GM19025 (cell line): Measurements from ENCODE around the gene XRCC3.

Experiments used
- ATAC-seq: cut with Tn5 transposase; IDR thresholded peaks from one replicate; pipeline ENCODE4 v1.9.1; 2021; ENCODE audit warnings: mild to moderate bottlenecking, low read depth, moderate library complexity; ENCODE audit not compliant: unreplicated experiment

XRCC3 gene

GRCh38 chr14:103708750-103709187 is 6.5 kb downstream of the XRCC3 start:
- no peak for ATAC-seq

GRCh38 chr14:103707329-103708263 is 7.7 kb downstream of the XRCC3 start:
- ATAC-seq: no peak

- ATAC-seq: no peak
Measured at GRCh38 chr14:103706551-103707328, 8.5 kb downstream of the XRCC3 start.

GRCh38 chr14:103705504-103706284 is 9.6 kb downstream of the XRCC3 start:
- ATAC-seq: no peak

GRCh38 chr14:103705118-103705503 is 10.1 kb downstream of the XRCC3 start:
- ATAC-seq: no peak

GRCh38 chr14:103704708-103705107 is 10.5 kb downstream of the XRCC3 start:
- no peak for ATAC-seq

- no peak for ATAC-seq
Measured at GRCh38 chr14:103703433-103704385, 11.5 kb downstream of the XRCC3 start.

GRCh38 chr14:103702497-103703432 is 12.5 kb downstream of the XRCC3 start:
- no peak for ATAC-seq

GRCh38 chr14:103702095-103702494 is 13.2 kb downstream of the XRCC3 start:
- ATAC-seq: no peak

- ATAC-seq: no peak
Measured at GRCh38 chr14:103700753-103701490, 14.3 kb downstream of the XRCC3 start.

GRCh38 chr14:103699901-103700752 is 15.1 kb downstream of the XRCC3 start:
- no peak for ATAC-seq

GRCh38 chr14:103699261-103699661 is 16.0 kb downstream of the XRCC3 start:
- no peak for ATAC-seq

- no peak for ATAC-seq
Measured at GRCh38 chr14:103698380-103699260, 16.6 kb downstream of the XRCC3 start.

GRCh38 chr14:103697603-103698379 is 17.5 kb downstream of the XRCC3 start:
- ATAC-seq: no peak

- no peak for ATAC-seq
Measured at GRCh38 chr14:103697206-103697602, 18.0 kb downstream of the XRCC3 start.
